Smooth muscle cell (in vitro differentiated cells): ENCODE results near the gene HNRNPH3. TPM values are rescaled to one million over a fixed set of nuclear protein-coding genes. Genes with fewer than 3 reads are reported as not detected.

Experiments
- DNase-seq: peaks from one replicate; lab custom pipeline; 2025; ENCODE audit not compliant: unreplicated experiment; lab: John Stamatoyannopoulos, UW
- H2AFZ ChIP-seq: fragments of 200-600 bp; sonication (generic); 2 replicates; pipeline ENCODE4 v1.6.0; 2016; ENCODE audit warnings: antibody characterized with exemption, low read depth, mild to moderate bottlenecking
- H3F3A ChIP-seq: fragments of 200-600 bp; sonication (generic); 2 replicates; pipeline ENCODE4 v1.6.0; 2017; ENCODE audit warnings: antibody characterized with exemption, low read depth
- H3K27ac ChIP-seq: fragments of 200-600 bp; sonication (generic); 2 replicates; pipeline ENCODE4 v1.5.1; 2016; ENCODE audit warnings: low read depth, mild to moderate bottlenecking
- H3K27me3 ChIP-seq: fragments of 200-600 bp; sonication (generic); 2 replicates; pipeline ENCODE4 v1.6.1; 2016; ENCODE audit warnings: low read depth, mild to moderate bottlenecking
- H3K36me3 ChIP-seq: fragments of 200-600 bp; sonication (generic); 2 replicates; pipeline ENCODE4 v1.5.1; 2016; ENCODE audit warnings: low read depth
- H3K4me1 ChIP-seq: fragments of 200-600 bp; sonication (generic); 2 replicates; pipeline ENCODE4 v1.5.1; 2016; ENCODE audit warnings: low read depth
- H3K4me2 ChIP-seq: fragments of 200-600 bp; sonication (generic); 2 replicates; pipeline ENCODE4 v1.6.0; 2016; ENCODE audit warnings: mild to moderate bottlenecking
- H3K4me3 ChIP-seq: fragments of 200-600 bp; sonication (generic); 2 replicates; pipeline ENCODE4 v1.5.1; 2016; ENCODE audit warnings: mild to moderate bottlenecking
- H3K79me2 ChIP-seq: fragments of 200-600 bp; sonication (generic); 2 replicates; pipeline ENCODE4 v1.6.0; 2016; ENCODE audit warnings: low read depth, mild to moderate bottlenecking
- H3K9ac ChIP-seq: fragments of 200-600 bp; sonication (generic); 2 replicates; pipeline ENCODE4 v1.6.0; 2016; ENCODE audit warnings: low read depth
- H3K9me3 ChIP-seq: fragments of 200-600 bp; sonication (generic); replicated peaks from 2 replicates; pipeline ENCODE4 v1.5.1; 2016; ENCODE audit warnings: low read depth
- H4K20me1 ChIP-seq: fragments of 200-600 bp; sonication (generic); 2 replicates; pipeline ENCODE4 v1.6.0; 2016; ENCODE audit warnings: low read depth
- CTCF ChIP-seq: fragments of 200-600 bp; sonication (generic); IDR thresholded peaks from 2 replicates; pipeline ENCODE4 v1.5.1; 2017; ENCODE audit warnings: borderline replicate concordance, mild to moderate bottlenecking, antibody characterized with exemption; ENCODE audit not compliant: insufficient read depth, poor library complexity, severe bottlenecking
- WGBS: methylation state at CpG from one replicate; pipeline ENCODE4 v1.1.7; 2016; ENCODE audit warnings: low lambda C conversion rate; 5-methylcytosine and 5-hydroxymethylcytosine counted together
- polyA plus RNA-seq: library from polyadenylated mRNA; unstranded; fragments of >200 nt; fragmentation: Nextera tagmentation; extraction: Ambion mirVana; gene quantifications from 2 replicates; pipeline ENCODE4 v1.2.1, GENCODE V29; 2016
- total RNA-seq: library from RNA; depleted of rRNA; stranded (reverse); fragments of >200 nt; gene quantifications from 2 replicates; pipeline ENCODE4 v1.2.3, GENCODE V29; 2014

HNRNPH3 gene
- total and polyA plus RNA-seq, 2 experiments from 2014 or later: 31.2 to 143 TPM

- H3K79me2 ChIP-seq: peaks cover 28% of the 10 kb centered on the region
- no peaks in the 10 kb centered on the region for H3K27me3 ChIP-seq
- WGBS: 97% methylated on average over 3 of the region's 3 CpGs
- H3F3A ChIP-seq: peaks cover 68% of the 10 kb centered on the region
- TF ChIP-seq CTCF: no peak
- no peak overlapping the region for H3K4me3 ChIP-seq
- H4K20me1 ChIP-seq: peaks cover 71% of the 10 kb centered on the region
- peak overlapping the region; percentile 25 for H3K27ac ChIP-seq
- no peaks in the 10 kb centered on the region for H3K9me3 ChIP-seq
- H3K4me2 ChIP-seq: no peak overlapping the region
- no peak for DNase-seq
- H3K36me3 ChIP-seq: peaks cover 37% of the 10 kb centered on the region
- H3K9ac ChIP-seq: no peak overlapping the region
- no peaks in the 10 kb centered on the region for H3K4me1 ChIP-seq
- no peak overlapping the region for H2AFZ ChIP-seq
These were observed 11.1 kb downstream of the HNRNPH3 start for GRCh38 chr10:68342909-68343516.

- Histone ChIP-seq H3K4me2 (no peak overlapping the region), H3K9ac (no peak overlapping the region), H3K27me3 (no peaks in the 10 kb centered on the region), H3F3A (peaks cover 50% of the 10 kb centered on the region), H3K9me3 (no peaks in the 10 kb centered on the region), H3K36me3 (peaks cover 20% of the 10 kb centered on the region), H3K4me1 (no peaks in the 10 kb centered on the region), H4K20me1 (peaks cover 51% of the 10 kb centered on the region), H2AFZ (no peak overlapping the region), H3K79me2 (peaks cover 2% of the 10 kb centered on the region), H3K27ac (peak overlapping the region; percentile 44), H3K4me3 (no peak overlapping the region)
- no peak for TF ChIP-seq CTCF
- 96% methylated on average over 4 of the region's 4 CpGs for WGBS
- no peak for DNase-seq
These were observed 13.8 kb downstream of the HNRNPH3 start for GRCh38 chr10:68345621-68346020.

- DNase-seq: no peak
- H3K4me1 ChIP-seq: no peaks in the 10 kb centered on the region
- H3K27ac ChIP-seq: no peak overlapping the region
- no peak overlapping the region for H3K4me2 ChIP-seq
- TF ChIP-seq CTCF: no peak
- H3K27me3 ChIP-seq: no peaks in the 10 kb centered on the region
- 84% methylated on average over 4 of the region's 4 CpGs for WGBS
- H3F3A ChIP-seq: peaks cover 45% of the 10 kb centered on the region
- no peak overlapping the region for H3K4me3 ChIP-seq
- peaks cover 39% of the 10 kb centered on the region for H4K20me1 ChIP-seq
- H2AFZ ChIP-seq: no peak overlapping the region
- H3K79me2 ChIP-seq: no peaks in the 10 kb centered on the region
- no peaks in the 10 kb centered on the region for H3K9me3 ChIP-seq
- peaks cover 15% of the 10 kb centered on the region for H3K36me3 ChIP-seq
- no peak overlapping the region for H3K9ac ChIP-seq
These were observed 14.9 kb downstream of the HNRNPH3 start for GRCh38 chr10:68346774-68347173.

- Histone ChIP-seq H3K4me2 (no peak overlapping the region), H3K27ac (no peak overlapping the region), H3K27me3 (no peaks in the 10 kb centered on the region), H3K79me2 (no peaks in the 10 kb centered on the region), H3K9ac (no peak overlapping the region), H2AFZ (no peak overlapping the region), H4K20me1 (peaks cover 24% of the 10 kb centered on the region), H3K4me1 (no peaks in the 10 kb centered on the region), H3K4me3 (no peak overlapping the region), H3K9me3 (no peaks in the 10 kb centered on the region), H3F3A (peaks cover 31% of the 10 kb centered on the region), H3K36me3 (peaks cover 7% of the 10 kb centered on the region)
- DNase-seq: no peak
- WGBS: 43% methylated on average over 2 of the region's 2 CpGs
- peak; percentile 50 for TF ChIP-seq CTCF
These were observed 16.4 kb downstream of the HNRNPH3 start for GRCh38 chr10:68348265-68348741.
